ENCODE results near the gene TCF25.
"Not testable (repeated sequence)": the region's sequence is repeated elsewhere in the genome, so short reads cannot be mapped to it uniquely, and the experiment has no call there.

Gene TCF25

GRCh38 chr16:89905511-89906139 is 32.2 kb downstream of the TCF25 start:
- DNase-seq = no peak

GRCh38 chr16:89906140-89907025 is 33.0 kb downstream of the TCF25 start:
- DNase-seq = no peak

GRCh38 chr16:89907055-89907814 is 33.8 kb downstream of the TCF25 start:
- no peak for DNase-seq

- DNase-seq = no peak
These were observed 34.8 kb downstream of the TCF25 start for GRCh38 chr16:89908236-89908635.

- no peak for DNase-seq
These were observed 36.7 kb downstream of the TCF25 start for GRCh38 chr16:89909777-89910716.

GRCh38 chr16:89910717-89911354 is 37.4 kb downstream of the TCF25 start:
- DNase-seq = no peak

- DNase-seq = no peak
These were observed 38.0 kb downstream of the TCF25 start for GRCh38 chr16:89911375-89911774.

- DNase-seq = no peak
These were observed 38.8 kb downstream of the TCF25 start for GRCh38 chr16:89912143-89912542.

GRCh38 chr16:89912627-89913026 is 39.2 kb downstream of the TCF25 start:
- no peak for DNase-seq

GRCh38 chr16:89913408-89914387 is 40.3 kb downstream of the TCF25 start:
- no peak for DNase-seq

- DNase-seq = not testable (repeated sequence)
These were observed 41.4 kb downstream of the TCF25 start for GRCh38 chr16:89914642-89915285.

- no peak for DNase-seq
These were observed 42.2 kb downstream of the TCF25 start for GRCh38 chr16:89915303-89916232.

- DNase-seq = peak; percentile 75
These were observed 44.5 kb downstream of the TCF25 start for GRCh38 chr16:89917773-89918452.

GRCh38 chr16:89918453-89919347 is 45.3 kb downstream of the TCF25 start, which contains the start of gene MC1R:
MC1R (plus strand) TSS chr16:89918862; CDS start chr16:89919259, 397 bp downstream.
- DNase-seq = peak; percentile 48

GRCh38 chr16:89919535-89920406 is 46.4 kb downstream of the TCF25 start:
- DNase-seq = peak; percentile 39

- no peak for DNase-seq
These were observed 47.3 kb downstream of the TCF25 start for GRCh38 chr16:89920723-89921122.

Measured in left hindlimb (tissue), 1 donor.